Body of pancreas (tissue), 4 donors: ENCODE results near the gene LENG1. TPM values are rescaled to one million over a fixed set of nuclear protein-coding genes. Genes with fewer than 3 reads are reported as not detected.

Experiments
- ATAC-seq: fragments of 150-250 bp; one replicate; pipeline ENCODE4 v1.9.1; 2016
- DNase-seq, 4 donors: peaks; one replicate each; pipeline ENCODE4 v3.0.0-alpha.2; 2019
- H3K27ac ChIP-seq, 4 donors: fragments of 200-600 bp; sonication (generic); 1 replicate in 3 of 4; 2 replicates in 1 of 4; pipeline versions ENCODE4 v1.5.1 to v1.6.1; 2016 to 2019; ENCODE audit warnings: mild to moderate bottlenecking in 1 of 4, mixed read lengths in 1 of 4, moderate library complexity in 1 of 4
- H3K27me3 ChIP-seq, 2 donors: fragments of 200-600 bp; sonication (generic); one replicate each; pipeline ENCODE4 v1.6.0; 2016; ENCODE audit warnings: mild to moderate bottlenecking in 1 of 2
- H3K36me3 ChIP-seq, 2 donors: fragments of 200-600 bp; sonication (generic); replicated peaks in 1 of 2; 2 replicates each; pipeline ENCODE4 v1.5.1; 2016; ENCODE audit warnings: low read depth in 2 of 2; ENCODE audit not compliant: insufficient read depth in 1 of 2
- H3K4me1 ChIP-seq: fragments of 200-600 bp; sonication (generic); one replicate; pipeline ENCODE4 v1.6.0; 2016
- H3K4me3 ChIP-seq, 2 donors: fragments of 200-600 bp; sonication (generic); 1 replicate in 1 of 2; 2 replicates in 1 of 2; pipeline ENCODE4 v1.5.1; 2016 to 2019
- H3K9me3 ChIP-seq, 3 donors: fragments of 200-600 bp; sonication (generic); 1 replicate in 2 of 3; 2 replicates in 1 of 3; pipeline ENCODE4 v1.5.1; 2016
- POLR2A ChIP-seq, 3 donors: fragments of 450-650 bp; IDR thresholded peaks; one replicate each; pipeline ENCODE4 v1.6.1; 2016; ENCODE audit warnings: antibody characterized with exemption in 3 of 3, mild to moderate bottlenecking in 2 of 3
- WGBS, 2 donors: methylation state at CpG; one replicate each; pipeline ENCODE4 v1.1.5; 2017; 5-methylcytosine and 5-hydroxymethylcytosine counted together
- intact Hi-C: fragments of 100-400 bp; cut with DNase I; formaldehyde crosslinking; loops from one replicate; pipeline ENCODE4 v1.15.1; 2023
- total RNA-seq, 2 donors: library from RNA; depleted of rRNA; stranded (reverse); fragments of >200 nt; gene quantifications; one replicate each; pipeline ENCODE4 v1.1.0, GENCODE V29; 2016
- TF ChIP-seq, protein P1 (sequence below), 7 experiments: fragments of 450-650 bp in 4 of 7; fragments of 200-600 bp in 3 of 7; sonication (generic) in 3 of 7; IDR thresholded peaks; one replicate each; pipeline ENCODE4 v1.5.1; 2016 to 2019; ENCODE audit warnings: antibody characterized with exemption in 7 of 7

The LENG1 gene
- total RNA-seq, 2 donors from 2014 or later = 4.0 to 9.6 TPM

DNA sequence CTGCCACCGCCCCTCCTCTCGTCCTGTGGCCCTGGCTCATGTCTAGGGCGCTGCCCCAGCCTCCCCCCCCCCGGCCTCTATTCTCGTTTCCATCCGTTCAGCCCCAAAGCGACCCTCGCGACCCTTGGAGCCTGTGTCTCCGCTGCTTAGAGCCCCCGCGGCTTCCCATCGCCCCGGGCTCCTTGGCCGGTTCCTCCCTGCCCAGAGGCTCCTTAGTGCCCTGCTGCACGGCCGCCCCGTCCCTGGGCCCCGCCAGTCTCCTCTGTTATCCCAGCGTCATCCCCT lies 31.1 kb downstream of the LENG1 start:
- intact Hi-C loops = no loop called here
- DNase-seq (no peak), ATAC-seq (no peak)
- H3K36me3 ChIP-seq = peaks cover 10 to 43% of the 10 kb centered on the region in 2 donors
- no peak overlapping the region for H3K27ac ChIP-seq
- no peak overlapping the region for H3K4me3 ChIP-seq
- no peaks in the 10 kb centered on the region for H3K4me1 ChIP-seq
- H3K27me3 ChIP-seq = no peaks in the 10 kb centered on the region
- no peaks in the 10 kb centered on the region for H3K9me3 ChIP-seq
- no peak for TF ChIP-seq POLR2A (IDR thresholded peaks at IDR 0.05)
- TF ChIP-seq, protein P1, sequence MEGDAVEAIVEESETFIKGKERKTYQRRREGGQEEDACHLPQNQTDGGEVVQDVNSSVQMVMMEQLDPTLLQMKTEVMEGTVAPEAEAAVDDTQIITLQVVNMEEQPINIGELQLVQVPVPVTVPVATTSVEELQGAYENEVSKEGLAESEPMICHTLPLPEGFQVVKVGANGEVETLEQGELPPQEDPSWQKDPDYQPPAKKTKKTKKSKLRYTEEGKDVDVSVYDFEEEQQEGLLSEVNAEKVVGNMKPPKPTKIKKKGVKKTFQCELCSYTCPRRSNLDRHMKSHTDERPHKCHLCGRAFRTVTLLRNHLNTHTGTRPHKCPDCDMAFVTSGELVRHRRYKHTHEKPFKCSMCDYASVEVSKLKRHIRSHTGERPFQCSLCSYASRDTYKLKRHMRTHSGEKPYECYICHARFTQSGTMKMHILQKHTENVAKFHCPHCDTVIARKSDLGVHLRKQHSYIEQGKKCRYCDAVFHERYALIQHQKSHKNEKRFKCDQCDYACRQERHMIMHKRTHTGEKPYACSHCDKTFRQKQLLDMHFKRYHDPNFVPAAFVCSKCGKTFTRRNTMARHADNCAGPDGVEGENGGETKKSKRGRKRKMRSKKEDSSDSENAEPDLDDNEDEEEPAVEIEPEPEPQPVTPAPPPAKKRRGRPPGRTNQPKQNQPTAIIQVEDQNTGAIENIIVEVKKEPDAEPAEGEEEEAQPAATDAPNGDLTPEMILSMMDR (IDR thresholded peaks at IDR 0.05) = no peak
- WGBS, 2 donors = 88 to 95% methylated on average over 18 to 20 of the region's 20 CpGs

DNA sequence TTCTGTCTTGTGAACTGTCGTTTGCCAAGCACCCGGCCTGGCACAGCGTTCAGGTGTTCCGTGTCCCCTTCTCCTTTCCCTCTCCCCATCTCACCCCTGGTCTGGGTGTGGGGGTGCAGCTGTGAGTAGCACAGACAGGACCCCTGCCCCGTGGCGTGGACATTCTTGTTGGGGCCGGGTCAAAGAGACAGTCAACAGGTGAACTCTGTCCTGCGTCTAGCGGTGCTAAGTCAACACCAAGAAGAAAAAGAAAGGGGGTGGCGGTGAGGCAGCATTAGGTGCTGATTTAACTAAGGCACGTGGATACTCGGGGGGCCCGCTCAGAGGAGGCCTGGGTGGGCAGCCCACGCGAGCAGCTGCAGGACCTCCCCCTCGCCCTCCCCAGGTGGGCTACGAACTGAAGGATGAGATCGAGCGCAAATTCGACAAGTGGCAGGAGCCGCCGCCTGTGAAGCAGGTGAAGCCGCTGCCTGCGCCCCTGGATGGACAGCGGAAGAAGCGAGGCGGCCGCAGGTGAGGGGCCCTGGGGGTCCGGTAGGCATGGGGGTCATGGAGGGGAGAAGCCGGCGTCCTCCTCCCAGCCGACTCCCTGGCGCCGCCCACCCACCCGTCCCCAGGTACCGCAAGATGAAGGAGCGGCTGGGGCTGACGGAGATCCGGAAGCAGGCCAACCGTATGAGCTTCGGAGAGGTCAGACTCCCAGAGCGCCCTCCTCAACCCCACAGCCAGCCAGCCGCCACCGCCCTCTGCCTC lies 31.7 kb downstream of the LENG1 start:
- no peaks in the 10 kb centered on the region for H3K4me1 ChIP-seq
- no peak overlapping the region for H3K27ac ChIP-seq
- no peaks in the 10 kb centered on the region for H3K9me3 ChIP-seq
- DNase-seq (no peak), ATAC-seq (no peak)
- intact Hi-C loops = no loop called here
- TF ChIP-seq, protein P1 (IDR thresholded peaks at IDR 0.05) = no peak
- TF ChIP-seq POLR2A (IDR thresholded peaks at IDR 0.05) = no peak
- H3K4me3 ChIP-seq = no peak overlapping the region
- H3K27me3 ChIP-seq = no peaks in the 10 kb centered on the region
- 91 to 94% methylated on average over 32 to 34 of the region's 44 CpGs for WGBS, 2 donors
- H3K36me3 ChIP-seq = peaks cover 10 to 45% of the 10 kb centered on the region in 2 donors

- no peak overlapping the region for H3K27ac ChIP-seq
- peaks cover 10 to 53% of the 10 kb centered on the region in 2 donors for H3K36me3 ChIP-seq
- H3K9me3 ChIP-seq = no peaks in the 10 kb centered on the region
- intact Hi-C loops = no loop called here
- 80 to 82% methylated on average over 1 to 8 of the region's 9 CpGs for WGBS, 2 donors
- H3K4me1 ChIP-seq = no peaks in the 10 kb centered on the region
- H3K27me3 ChIP-seq = no peaks in the 10 kb centered on the region
- ATAC-seq (no peak), DNase-seq (no peak)
- TF ChIP-seq, protein P1 (IDR thresholded peaks at IDR 0.05) = no peak
- no peak for TF ChIP-seq POLR2A (IDR thresholded peaks at IDR 0.05)
- H3K4me3 ChIP-seq = no peak overlapping the region
Observed at GRCh38 chr19:54125713-54126112, 33.8 kb downstream of the LENG1 start.

DNA sequence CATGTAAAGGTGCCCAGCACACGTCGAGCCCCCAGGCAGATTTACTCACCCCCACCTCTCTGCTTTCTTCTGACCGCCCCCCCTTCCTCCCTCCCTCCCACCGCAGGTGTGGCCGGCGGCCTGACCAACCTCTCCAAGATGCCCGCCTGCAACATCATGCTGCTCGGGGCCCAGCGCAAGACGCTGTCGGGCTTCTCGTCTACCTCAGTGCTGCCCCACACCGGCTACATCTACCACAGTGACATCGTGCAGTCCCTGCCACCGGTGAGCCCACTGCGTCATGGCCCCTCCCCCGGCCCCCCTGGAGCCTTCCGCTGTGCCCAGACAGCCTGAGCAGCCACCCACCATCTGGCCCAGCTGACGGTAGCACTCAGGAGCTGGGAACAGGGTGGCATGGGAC lies 35.1 kb downstream of the LENG1 start:
- Histone ChIP-seq H3K27ac (no peak overlapping the region), H3K4me3 (no peak overlapping the region), H3K4me1 (no peaks in the 10 kb centered on the region), H3K36me3 (peaks cover 6 to 55% of the 10 kb centered on the region in 2 donors), H3K27me3 (no peaks in the 10 kb centered on the region), H3K9me3 (no peaks in the 10 kb centered on the region)
- intact Hi-C loops = no loop called here
- ATAC-seq (no peak), DNase-seq (no peak)
- 91 to 93% methylated on average over 11 to 14 of the region's 19 CpGs for WGBS, 2 donors
- TF ChIP-seq, protein P1 (IDR thresholded peaks at IDR 0.05) = no peak
- TF ChIP-seq POLR2A (IDR thresholded peaks at IDR 0.05) = no peak

- Histone ChIP-seq H3K36me3 (peaks cover 5 to 53% of the 10 kb centered on the region in 2 donors), H3K27me3 (no peaks in the 10 kb centered on the region), H3K4me1 (no peaks in the 10 kb centered on the region), H3K4me3 (no peak overlapping the region), H3K9me3 (no peaks in the 10 kb centered on the region), H3K27ac (no peak overlapping the region)
- ATAC-seq (no peak), DNase-seq (no peak)
- TF ChIP-seq, protein P1 (IDR thresholded peaks at IDR 0.05) = no peak
- no peak for TF ChIP-seq POLR2A (IDR thresholded peaks at IDR 0.05)
- WGBS, 2 donors = 91 to 94% methylated on average over 4 to 17 of the region's 17 CpGs
- intact Hi-C loops = no loop called here
Observed at GRCh38 chr19:54123682-54124081, 35.8 kb downstream of the LENG1 start.
